GM18951 (cell line): Measurements from ENCODE around the gene MRPL20.

Experiments used
- POLR2A ChIP-seq: IDR thresholded peaks from 4 replicates; pipeline ENCODE4 v1.6.1; 2011; ENCODE audit warnings: mild to moderate bottlenecking; ENCODE audit not compliant: insufficient read length, insufficient read depth; ENCODE audit errors: extremely low read depth
- in situ Hi-C: fragments of 300-500 bp; cut with MboI; formaldehyde crosslinking; loops from one replicate; pipeline ENCODE4 v1.12.0; 2022; ENCODE audit warnings: low sequenced_read_pairs, mixed read lengths, inconsistent platforms; ENCODE audit not compliant: unreplicated experiment

MRPL20 gene

GRCh38 chr1:1427106-1427819 is 20.2 kb upstream of the MRPL20 start:
- TF ChIP-seq POLR2A, result no peak
- in situ Hi-C loops, result no loop called here

- TF ChIP-seq POLR2A, result no peak
- in situ Hi-C loops, result no loop called here
Measured at GRCh38 chr1:1426496-1427105, 19.5 kb upstream of the MRPL20 start.

- in situ Hi-C loops, result no loop called here
Measured at GRCh38 chr1:1425753-1426495, 18.8 kb upstream of the MRPL20 start.

GRCh38 chr1:1425426-1425752 is 18.3 kb upstream of the MRPL20 start:
- in situ Hi-C loops, result no loop called here

More at GRCh38 chr1:1425753-1426495, 18.8 kb upstream of the MRPL20 start:
- TF ChIP-seq POLR2A, result no peak

GRCh38 chr1:1424707-1425106 is 17.6 kb upstream of the MRPL20 start:
- in situ Hi-C loops, result no loop called here
- no peak for TF ChIP-seq POLR2A

More at GRCh38 chr1:1425426-1425752, 18.3 kb upstream of the MRPL20 start:
- TF ChIP-seq POLR2A, result no peak

- in situ Hi-C loops, result no loop called here
- TF ChIP-seq POLR2A, result no peak
Measured at GRCh38 chr1:1423245-1423597, 16.1 kb upstream of the MRPL20 start.

GRCh38 chr1:1422465-1423244 is 15.6 kb upstream of the MRPL20 start:
- in situ Hi-C loops, result no loop called here
- TF ChIP-seq POLR2A, result no peak

GRCh38 chr1:1421907-1422464 is 14.9 kb upstream of the MRPL20 start:
- in situ Hi-C loops, result no loop called here
- TF ChIP-seq POLR2A, result no peak

- in situ Hi-C loops, result no loop called here
- no peak for TF ChIP-seq POLR2A
Measured at GRCh38 chr1:1421147-1421906, 14.2 kb upstream of the MRPL20 start, which contains the start of gene ANKRD65. Gene ANKRD65 (minus strand): TSS chr1:1421276. CDS start chr1:1421005, 271 bp downstream.

GRCh38 chr1:1420654-1421141 is 13.6 kb upstream of the MRPL20 start:
- in situ Hi-C loops, result no loop called here
- TF ChIP-seq POLR2A, result no peak

GRCh38 chr1:1419813-1420653 is 12.9 kb upstream of the MRPL20 start:
- no peak for TF ChIP-seq POLR2A
- in situ Hi-C loops, result no loop called here
